GM19099 (cell line): ENCODE results near the gene STOM.

ENCODE experiments used
- POLR2A ChIP-seq: IDR thresholded peaks from 3 replicates; pipeline ENCODE4 v1.6.1; 2011; ENCODE audit warnings: low read depth; ENCODE audit not compliant: insufficient read length; ENCODE audit errors: extremely low read depth

The STOM gene

DNA sequence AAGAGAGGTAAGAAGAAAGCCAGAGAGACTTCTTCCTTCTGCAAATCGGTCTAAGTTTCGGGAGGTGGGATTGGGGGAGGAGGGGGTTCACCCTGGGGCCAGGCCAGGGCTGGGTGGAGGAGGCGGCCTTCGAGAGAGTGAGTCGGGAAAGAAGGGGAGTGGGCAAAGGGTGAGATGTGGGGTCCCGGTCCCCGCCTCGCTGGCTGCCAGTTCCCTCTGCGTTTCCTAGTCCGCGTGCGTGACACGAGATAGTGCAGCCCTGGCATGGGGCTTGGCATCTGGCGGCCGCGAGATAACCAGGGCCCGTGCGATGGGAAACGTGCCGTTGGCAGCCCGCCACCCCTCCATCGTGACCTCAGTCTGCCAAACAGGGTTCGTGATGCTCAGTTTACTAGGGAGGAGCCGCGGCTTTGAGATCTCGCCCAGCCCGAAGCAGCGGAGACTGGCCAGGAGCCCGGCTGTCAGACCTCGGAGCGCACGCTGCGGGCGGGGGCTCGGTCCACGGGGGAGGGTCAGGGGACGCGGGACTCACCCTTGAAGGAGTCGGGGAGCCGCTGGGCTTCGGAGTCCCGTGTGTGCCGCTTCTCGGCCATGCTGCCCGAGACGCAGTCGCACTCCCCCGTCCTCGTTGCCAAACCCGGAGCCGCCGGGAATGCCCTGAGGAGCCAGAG lies at the start of gene STOM:
STOM (minus strand) TSS at position 656 of the 671 bp plus-strand sequence; CDS start at position 593, 63 bp downstream.
- peak; percentile 73 for TF ChIP-seq POLR2A

- no peak for TF ChIP-seq POLR2A
Observed at GRCh38 chr9:121411993-121412392, 41.9 kb upstream of the STOM start.

- TF ChIP-seq POLR2A: no peak
Observed at GRCh38 chr9:121405899-121406298, 35.8 kb upstream of the STOM start.

DNA sequence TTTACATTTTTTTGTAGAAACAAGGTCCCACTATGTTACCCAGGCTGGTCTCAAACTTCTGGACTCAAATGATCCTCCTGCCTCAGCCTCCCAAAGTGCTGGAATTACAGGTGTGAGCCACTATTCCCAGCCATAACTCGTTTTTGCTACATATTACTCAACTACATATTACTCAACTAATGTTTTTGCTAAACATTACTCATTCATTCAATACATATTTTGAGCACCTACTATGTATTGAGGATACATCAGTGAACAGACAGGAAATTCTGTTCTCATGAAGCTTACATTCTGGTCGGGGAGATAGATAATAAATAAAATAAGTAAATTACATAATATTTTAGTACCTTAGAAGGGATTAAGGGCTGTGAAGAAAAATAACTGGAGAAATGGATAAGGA lies 34.9 kb upstream of the STOM start:
- no peak for TF ChIP-seq POLR2A

DNA sequence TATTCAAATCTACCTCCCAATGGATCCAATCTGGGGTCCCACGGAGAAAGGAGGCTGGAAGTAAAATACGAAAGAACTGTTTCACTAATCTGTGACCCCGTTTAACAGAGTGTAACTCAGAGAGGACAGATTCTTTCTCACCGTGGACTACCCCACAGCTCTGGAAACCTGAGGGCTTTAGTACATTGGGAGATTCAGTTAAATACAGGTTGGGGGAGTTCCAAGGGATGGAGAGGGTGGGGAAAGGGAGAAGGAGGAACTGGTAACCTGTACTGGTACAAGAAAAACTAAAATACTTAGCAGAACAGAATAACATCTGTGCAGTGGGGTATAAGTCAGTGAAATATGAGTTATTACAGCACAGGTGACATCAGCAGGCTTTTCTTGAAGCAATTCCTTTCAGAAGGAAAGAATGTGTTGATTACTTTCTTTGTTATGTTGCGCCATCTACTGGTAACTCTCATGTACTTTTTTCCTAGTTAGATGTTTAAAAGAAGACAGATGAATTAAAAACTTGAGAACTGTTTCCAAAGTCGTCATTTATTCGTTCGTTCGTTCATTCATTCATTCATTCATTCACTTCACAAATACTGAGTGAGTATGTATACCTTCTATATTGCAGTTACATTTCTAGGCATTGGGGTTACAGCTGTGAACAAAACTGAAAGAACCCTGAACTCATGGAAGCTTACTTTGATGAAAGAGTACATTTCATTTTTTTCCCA lies 30.0 kb upstream of the STOM start:
- no peak for TF ChIP-seq POLR2A

DNA sequence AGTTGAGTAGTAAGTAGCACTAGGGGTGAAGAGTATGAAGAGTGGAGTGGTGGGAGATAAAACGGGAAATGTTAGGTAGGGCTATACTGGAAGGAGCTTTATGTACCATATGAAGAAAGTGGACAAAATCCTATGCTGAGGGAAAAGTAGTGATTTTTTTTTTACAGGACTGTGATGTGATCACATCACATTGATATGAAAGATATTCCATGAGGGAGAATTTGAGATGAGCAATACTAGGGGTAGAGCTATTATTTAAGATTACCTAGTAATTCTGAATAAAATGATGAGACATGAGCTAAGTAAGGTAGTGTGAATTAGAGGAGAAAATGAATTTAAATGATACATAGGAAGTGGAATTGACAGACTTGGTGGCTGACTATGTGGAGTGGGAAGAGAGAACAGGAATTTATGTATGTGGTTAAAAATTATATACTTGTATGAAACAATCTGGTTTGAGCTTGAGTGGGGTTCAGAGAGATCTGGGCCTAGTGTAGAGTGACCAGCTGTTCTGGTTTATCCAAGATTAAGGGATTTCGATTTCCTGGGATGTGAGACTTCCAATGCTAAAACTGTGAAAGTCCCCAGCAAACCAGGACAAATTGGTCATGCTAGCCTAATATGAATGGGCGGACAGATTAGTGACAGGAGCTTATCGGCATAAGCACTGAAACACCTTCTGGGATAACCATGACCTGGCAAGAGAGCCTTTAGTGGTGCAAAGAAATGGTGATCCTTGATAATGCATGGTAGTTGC lies 29.3 kb upstream of the STOM start:
- TF ChIP-seq POLR2A: no peak

DNA sequence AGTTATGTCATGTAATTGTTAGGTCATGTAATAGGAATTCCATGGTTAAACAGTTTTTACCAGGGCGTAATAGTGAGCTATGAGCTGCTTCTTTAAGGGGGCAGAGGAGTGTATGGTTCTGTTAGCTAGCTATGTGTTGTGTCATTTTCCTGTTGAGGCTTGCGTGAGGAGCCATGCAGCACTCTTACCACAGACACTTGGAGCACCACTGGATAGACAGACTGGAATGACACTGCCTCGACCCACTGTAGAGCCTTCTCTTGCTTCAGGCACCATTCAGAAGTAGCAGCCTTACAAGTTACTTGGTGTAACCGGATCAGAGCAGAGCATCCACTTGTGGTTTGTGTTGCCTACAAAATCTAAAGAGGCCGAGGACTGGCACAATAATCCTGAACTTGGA lies 28.3 kb upstream of the STOM start:
- TF ChIP-seq POLR2A: no peak

GRCh38 chr9:121395558-121395957 lies 25.5 kb upstream of the STOM start:
- TF ChIP-seq POLR2A: no peak

- TF ChIP-seq POLR2A: no peak
Observed at GRCh38 chr9:121394292-121394691, 24.2 kb upstream of the STOM start.

- TF ChIP-seq POLR2A: no peak
Observed at GRCh38 chr9:121393318-121393717, 23.3 kb upstream of the STOM start.

DNA sequence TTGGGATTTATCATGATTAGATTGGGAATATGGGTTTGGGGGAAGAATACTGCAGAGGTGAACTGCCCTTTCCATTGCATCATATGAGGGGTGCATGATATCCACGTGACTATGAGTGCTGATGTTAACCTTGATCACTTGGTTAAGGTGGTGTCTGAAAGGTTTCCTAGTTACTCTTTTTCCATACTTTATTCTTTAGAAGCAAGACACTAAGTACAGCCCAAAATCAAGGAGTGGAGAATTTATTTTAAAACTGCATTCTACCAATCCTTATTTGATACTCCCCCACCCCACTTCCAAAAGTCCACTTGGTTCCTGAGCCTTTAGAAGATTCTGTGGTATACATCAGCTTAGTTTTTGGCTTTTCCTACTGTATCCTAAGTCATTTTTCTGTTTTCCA lies 20.3 kb upstream of the STOM start:
- no peak for TF ChIP-seq POLR2A

- no peak for TF ChIP-seq POLR2A
Observed at GRCh38 chr9:121388140-121388905, 18.3 kb upstream of the STOM start.

- TF ChIP-seq POLR2A: no peak
Observed at GRCh38 chr9:121386442-121387175, 16.6 kb upstream of the STOM start.

DNA sequence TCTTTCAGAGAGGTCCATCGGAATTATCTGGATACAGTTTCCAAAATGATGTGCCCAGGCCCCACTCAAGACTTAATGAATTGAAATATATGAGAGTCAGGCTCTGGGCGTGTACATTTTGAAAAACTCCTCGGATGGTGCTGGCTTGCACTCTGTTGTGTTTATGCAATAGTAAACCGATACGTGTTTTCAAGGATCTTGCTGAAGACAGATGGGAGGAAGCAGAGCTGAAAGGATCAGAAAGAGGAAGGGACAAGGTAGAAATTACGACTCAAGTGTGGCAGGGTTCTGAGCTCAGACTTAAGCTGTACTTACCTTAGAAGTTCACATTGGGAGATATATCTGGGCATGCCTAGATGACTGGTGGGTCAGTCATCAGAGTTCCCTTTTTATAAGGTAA lies 13.7 kb upstream of the STOM start:
- no peak for TF ChIP-seq POLR2A
